ENCODE measurements around the gene FBXW9.
"Not testable (repeated sequence)": the region's sequence is repeated elsewhere in the genome, so short reads cannot be mapped to it uniquely, and the experiment has no call there.

Gene FBXW9

DNA sequence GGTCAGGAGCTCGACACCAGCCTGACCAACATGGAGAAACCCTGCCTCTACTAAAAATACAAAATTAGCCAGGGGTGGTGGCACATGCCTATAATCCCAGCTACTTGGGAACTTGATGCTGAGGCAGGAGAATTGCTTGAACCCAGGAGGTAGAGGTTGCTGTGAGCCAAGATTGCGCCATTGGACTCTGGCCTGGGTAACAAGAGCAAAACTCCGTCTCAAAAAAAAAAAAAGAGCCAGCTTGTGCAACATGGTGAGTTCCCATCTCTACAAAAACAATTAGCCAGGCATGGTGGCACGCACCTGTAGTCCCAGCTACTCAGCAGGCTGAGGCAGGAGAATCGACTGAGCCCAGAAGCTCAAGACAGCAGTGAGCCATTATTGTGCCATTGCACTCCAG is 18.4 kb downstream of the FBXW9 start:
- DNase-seq, result not testable (repeated sequence)

DNA sequence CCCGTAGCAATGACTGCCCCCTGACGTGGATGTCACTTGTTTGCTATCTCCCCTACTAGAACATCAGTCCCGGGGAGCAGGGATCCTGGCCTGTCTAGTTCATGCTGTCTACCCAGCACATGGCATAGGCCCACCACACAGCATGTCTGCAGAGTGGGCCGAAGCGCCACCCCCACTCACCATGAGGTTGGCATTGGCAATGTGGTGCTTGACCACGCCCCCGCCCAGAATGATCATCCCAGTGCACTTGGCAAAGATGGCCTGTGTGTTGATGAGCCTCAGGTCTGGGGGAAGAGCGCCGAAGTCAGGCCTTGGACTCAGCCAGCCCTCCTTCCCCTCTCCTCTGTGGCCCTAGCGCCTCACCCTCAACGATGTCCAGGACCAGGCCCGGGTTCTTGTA is 19.5 kb downstream of the FBXW9 start:
- no peak for DNase-seq

DNA sequence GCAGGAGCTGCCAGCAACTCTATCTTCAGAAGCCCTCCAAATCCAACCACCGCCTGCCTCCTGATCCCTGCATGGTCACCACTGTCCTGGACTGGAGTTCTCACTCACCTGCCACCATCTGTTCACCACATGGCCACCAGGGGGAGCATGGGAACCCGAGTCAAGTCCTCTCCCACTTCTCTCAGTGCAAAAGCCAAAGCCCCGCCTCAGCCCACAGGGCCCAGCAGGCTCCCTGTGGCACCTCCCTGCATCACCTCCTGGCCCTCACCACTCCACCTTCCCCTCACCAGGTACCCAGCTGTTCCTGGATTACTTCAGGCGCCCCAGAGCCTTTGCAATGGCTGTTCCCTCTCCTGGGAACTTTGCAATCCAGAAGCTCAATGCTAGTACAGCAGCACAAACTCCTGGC is 20.0 kb downstream of the FBXW9 start:
- peak; percentile 71 for DNase-seq

DNA sequence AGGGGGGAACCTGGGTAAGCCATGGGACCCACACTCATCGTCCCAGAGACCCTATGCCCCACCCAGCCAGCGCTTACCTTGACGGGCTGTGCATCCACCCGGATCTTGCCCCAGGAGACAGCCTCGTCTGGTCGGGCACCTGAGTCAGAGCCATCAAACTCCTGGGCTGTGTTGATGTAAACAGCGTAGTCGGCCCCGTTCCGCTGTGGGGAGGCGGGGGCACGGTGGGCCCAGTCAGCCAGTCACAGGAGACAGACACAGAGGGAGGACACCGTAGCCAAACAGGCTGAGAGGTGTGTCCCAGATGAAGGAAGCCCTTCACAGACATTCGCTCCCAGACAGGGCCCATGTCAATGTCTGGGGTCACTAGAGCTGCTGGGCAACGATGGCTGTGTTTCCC is 20.5 kb downstream of the FBXW9 start:
- DNase-seq, result no peak

DNA sequence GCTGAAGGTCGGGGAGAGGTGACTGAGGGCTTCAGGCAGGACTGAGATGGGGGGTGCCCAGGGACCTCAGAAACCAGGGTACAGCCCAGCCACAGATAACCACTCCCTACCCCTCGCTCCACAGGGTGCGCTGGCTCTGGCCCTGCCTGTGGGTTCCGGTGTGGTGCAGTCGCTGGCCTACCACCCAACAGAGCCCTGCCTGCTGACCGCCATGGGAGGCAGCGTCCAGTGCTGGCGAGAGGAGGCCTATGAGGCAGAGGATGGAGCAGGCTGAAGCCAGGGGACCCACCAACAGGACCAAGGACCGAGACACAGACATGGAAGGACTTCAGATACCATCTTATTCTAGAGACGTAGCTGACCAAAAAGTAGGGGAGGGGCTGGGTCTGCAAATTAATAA is 21.0 kb downstream of the FBXW9 start:
- DNase-seq, result no peak

DNA sequence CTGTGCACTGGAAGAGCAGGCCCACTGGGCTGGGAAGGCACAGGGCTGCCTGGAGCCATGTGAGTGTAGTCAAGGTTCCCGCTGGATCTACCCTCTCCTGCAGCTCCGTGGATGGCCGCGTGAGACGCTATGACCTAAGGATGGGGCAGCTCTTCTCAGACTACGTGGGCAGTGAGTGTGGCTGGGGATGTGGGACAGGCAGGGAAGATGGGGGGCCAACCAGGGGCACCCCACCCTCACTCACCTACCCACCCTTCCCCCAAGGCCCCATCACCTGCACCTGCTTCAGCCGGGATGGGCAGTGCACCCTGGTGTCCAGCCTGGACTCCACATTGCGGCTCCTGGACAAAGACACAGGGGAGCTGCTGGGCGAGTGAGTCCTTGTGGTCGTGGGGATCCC is 23.7 kb downstream of the FBXW9 start:
- DNase-seq, result no peak

DNA sequence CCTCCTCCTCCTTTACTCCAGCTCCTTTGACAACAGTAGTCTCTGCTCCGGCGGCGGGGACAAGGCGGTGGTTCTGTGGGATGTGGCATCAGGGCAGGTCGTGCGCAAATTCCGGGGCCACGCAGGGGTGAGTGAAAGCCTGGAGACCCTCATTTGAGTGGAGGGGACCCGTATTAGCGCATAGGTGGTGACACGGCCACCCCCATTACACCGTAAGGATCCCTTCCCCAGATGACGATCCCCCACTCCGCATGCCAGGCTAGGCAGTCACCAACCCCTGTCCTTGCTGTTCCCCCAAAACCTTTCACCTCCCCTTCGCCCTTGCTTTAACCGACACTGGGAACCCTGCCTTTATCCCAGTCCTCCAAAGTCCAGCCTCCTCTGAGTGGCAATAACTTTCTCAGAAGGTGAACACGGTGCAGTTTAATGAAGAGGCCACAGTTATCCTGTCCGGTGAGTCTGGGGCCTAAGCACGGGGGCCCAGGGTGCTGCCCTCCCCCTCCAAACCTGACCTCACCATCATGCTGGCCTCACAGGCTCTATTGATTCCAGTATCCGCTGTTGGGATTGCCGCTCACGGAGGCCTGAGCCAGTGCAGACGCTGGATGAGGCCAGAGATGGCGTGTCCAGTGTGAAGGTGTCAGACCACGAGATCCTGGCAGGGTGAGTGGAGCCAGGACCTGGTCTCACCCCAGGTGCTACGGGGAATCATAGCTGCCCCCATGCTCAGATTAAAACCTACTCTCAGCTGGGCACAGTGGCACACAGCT is 26.1 kb downstream of the FBXW9 start:
- DNase-seq, result no peak

DNA sequence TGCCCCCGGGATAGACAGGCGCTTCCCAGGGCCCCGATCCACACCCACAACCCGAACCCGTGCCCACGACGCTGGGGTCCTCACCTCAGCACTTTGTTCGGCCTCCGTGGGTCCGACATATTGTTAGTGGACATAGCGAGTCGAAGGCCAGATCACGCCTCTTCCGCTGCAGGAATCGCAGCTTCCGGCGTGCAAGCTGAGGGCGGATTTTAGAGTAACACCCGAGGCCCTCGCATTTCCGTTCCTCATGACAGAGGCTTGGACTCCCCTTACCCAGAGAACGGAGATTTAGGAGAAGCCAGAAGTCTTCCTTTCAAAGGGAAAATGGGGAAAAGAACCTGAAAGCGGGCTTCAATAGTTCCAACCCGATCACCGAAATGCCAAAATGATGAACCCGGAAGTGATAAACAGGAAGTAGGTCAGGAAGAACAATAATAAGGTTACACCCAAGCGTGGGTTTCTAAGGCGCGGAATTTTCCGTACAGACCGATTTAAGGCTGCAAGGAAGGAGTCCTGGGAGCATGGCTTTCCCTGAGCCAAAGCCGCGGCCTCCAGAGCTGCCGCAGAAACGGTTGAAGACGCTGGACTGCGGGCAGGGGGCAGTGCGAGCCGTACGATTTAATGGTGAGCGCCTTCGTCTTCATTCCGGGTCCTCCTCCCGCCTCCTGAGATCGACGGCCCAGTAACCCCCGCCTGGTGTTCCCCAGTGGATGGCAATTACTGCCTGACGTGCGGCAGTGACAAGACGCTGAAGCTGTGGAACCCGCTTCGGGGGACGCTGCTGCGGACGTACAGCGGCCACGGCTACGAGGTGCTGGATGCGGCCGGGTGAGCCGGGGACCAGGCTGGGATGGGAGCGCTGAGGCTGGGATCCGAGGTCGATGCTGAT is 26.9 kb downstream of the FBXW9 start:
- DNase-seq, result peak; percentile 81

DNA sequence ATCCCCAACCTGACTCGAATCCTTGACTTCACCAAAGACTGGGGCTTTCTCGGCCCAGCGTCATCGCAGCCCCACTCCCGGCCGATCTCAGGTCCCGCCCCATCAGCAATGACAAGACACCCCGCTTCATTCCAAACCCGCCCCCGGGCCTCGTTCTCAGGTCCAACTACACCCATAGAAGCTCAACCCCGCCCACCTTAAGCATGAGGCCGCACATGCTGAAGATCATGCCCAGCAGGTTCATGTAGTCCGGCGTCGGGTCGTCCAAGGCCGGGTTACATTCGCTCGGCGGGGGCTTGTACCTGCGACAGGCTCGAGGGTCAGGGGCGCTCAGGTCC is 27.5 kb downstream of the FBXW9 start:
- DNase-seq, result peak; percentile 29

DNA sequence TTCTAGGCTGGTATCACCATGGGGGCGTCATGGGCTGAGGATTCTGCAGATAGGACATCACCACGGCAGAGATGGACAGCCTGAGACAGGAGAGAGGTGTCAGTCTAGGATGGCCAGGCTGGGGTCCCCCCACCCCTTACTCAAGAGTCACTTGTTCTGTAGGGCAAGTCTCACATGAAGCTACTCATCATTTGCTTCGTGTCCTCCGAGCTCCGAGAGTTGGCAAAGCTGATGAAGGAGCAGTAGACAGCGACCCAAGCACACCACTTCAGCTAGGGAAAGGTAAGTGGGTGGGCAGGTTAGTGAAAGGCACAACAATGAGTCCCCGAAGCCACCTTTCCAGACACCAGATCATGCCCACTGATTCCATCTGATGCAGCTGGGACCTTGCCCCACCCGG is 28.1 kb downstream of the FBXW9 start:
- DNase-seq, result no peak

DNA sequence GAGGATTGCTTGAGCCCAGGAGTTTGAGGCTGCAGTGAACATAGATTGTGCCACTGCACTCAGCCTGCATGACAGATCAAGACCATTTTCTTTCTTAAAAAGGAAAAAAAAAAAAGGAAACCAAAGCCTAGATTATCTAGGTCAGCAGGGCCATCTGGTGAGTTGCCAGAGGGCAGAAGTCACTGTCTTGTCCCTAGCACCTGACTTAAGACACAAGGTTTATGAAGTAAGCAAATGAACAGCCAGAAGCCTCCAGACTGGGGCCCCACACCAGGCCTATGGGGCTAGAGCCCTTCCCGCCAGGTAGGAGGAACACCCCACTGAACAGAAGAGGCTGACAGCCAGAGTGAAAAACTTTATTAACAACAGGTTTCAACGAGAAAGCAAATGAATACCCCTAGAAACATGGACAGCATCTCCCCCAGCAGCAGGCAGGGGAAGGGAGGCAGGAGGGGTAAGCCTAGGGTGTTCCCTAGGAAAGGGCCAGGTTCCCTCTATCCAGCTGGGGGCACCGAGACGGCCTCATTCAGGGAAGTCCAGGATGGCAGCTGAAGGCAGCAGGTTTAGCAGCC is 28.6 kb downstream of the FBXW9 start:
- no peak for DNase-seq

DNA sequence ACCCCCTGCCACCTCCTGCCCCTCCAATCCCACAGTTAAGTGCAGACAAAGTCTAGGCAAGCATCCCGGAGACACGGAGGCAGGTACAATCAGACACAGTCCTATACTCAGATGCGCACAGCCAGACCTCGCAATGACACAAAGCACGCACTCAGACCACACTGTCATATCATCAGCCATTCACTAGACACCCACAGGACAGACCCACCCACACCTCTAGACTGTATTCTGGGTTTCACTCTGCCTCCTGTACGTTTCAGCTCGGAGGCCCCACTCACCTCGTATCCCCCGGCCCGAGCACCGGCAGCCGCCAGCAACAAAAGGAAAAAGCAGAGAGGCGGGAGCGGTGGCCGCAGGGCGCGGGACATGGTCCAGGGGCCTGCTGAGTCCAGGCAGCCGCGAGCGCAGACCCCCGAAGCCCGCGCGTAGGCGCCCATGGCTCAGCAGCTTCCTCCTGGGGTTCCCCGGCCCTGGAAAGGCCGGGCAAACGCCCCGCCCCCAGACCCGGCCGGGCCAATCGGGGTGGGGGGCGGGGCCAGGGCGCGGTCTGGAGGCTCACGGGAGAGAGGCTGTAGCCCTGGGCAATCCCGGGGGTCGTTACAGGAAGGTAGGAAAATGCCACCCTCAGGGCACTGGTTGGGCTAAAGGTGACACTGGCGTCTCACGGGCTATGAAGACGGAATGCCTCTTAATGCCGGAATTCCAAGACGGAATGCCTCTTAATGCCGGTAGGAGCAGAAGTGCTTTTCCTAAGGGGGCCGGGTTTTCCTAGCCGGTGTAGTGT is 30.0 kb downstream of the FBXW9 start, which contains the start of the genes MAN2B1 and WDR83:
Gene MAN2B1, minus strand, starts transcription at position 478 of the 784 bp plus-strand sequence. Its CDS starts 41 bp downstream, at position 437.
Gene WDR83, plus strand, starts transcription at position 543 of the 784 bp plus-strand sequence. CDS start 2,984 bp downstream, outside the sequence.
- peak; percentile 68 for DNase-seq

DNA sequence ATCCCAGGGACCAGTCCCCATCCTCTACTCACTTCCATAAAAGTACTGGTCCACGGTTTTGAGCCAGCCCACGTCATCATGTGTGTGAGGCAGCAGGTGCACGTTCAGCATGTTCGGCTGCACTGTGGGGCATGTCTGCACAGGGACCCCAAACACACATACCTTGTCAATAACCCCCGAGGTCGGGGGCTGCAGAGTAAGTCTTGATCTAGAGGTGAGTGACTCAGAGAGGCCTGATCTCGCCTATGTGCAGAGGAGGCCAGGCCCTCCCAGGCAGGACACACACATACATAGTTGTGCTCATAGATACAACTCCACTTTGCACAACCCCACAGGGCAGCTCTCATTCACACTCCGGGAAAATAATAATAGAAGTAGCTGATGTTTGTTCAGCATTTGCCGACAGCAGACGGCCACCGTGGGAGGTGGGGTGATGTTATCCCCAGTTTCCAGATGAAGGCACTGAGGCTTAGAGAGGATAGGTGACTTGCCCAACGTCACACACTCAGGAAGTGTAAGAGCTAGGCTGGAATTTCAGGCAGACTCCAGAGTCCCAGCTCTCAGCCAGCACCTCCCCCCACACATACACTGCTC is 30.7 kb downstream of the FBXW9 start:
- no peak for DNase-seq

DNA sequence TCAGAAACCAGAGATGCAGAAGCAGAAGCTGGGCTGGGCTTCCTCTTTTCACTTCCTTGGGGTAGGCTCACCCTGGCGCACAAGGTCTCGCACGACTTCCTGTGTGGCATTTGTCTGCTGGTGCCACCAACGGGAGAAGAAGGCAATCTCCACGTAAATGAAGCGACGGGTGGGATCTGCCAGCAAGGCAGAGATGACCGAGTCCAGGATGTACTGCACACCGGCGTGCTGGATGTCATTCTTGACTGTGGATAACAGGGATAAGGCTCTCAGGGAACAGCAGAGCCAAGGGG is 31.2 kb downstream of the FBXW9 start:
- DNase-seq, result no peak

DNA sequence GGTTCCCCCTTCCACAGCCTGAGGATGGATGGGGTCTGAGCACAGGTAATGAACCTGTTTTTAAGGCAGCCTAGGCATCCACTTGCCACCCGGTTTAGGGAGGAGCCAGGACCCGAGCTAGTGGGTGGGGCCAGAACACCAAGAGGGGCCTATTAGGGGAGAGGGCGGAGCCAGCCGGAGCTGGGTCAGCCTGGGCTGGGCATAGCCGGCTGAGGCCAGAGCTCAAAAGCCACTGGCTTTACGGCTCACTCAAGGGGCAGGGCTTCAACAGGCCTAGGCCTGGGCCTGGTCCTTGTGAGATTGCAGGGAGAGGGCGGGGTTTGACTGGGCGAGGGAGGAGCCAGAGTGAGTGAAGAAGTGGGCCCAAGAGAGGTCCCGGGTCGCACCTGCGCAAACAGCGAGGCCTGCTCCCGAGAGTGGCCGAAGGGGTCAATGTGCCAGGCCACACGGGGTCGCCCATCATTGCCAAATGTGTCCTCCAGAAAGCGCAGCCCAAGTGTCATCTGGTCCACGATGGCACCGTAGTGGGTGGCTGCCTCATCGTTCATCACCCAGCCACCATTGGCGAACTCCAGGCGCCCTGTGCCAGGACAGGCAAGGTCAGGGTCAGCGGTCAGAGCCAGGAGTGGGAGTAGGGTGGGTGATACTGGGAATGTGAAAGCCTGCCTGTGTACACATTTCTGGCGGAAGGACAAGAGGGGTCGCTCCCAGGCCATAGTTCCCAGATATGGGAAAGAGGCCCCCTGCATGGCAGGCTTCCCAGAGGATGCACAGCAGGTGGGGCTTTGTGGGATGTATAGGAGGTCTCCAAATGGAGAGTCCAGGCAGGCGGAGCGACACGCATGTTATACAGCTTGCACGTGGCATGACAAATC is 31.8 kb downstream of the FBXW9 start:
- DNase-seq, result no peak

DNA sequence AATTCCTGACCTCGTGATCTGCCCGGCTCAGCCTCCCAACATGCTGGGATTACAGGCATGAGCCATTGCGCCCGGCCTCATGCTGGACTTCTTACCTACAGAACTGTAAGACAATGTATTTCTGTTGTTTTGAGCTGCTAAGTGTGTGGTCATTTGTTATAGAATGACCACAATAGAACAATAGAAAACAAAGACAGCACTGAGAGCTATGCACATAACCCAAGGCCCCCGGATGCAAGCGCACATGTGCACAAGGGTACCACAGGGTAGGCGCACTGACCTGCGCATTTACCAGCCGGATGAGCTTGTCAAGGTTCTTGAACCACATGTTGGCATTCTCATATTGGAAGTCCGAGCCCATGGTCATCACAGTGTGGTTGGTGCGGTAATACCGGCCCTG is 35.5 kb downstream of the FBXW9 start:
- DNase-seq, result no peak

DNA sequence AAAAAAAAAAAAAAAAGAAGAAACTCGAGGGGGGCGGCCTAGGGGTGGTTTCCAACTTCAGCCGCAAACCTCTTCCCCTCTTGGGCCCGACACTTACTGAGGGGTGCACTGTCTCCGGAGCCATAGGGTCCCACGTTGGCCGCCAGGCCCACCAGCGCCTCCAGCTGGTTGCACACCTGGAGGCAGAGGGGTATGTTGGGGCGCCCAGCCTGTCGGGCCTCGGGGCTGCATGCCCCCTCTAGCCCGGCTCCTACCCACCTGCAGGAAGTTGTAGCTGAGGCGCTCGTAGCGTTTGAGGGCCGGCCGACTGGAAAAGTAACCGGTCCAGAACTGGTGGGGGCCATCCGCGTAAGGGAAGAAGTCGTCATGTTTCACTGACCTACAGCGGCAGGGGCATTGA is 38.5 kb downstream of the FBXW9 start:
- DNase-seq, result no peak

DNA sequence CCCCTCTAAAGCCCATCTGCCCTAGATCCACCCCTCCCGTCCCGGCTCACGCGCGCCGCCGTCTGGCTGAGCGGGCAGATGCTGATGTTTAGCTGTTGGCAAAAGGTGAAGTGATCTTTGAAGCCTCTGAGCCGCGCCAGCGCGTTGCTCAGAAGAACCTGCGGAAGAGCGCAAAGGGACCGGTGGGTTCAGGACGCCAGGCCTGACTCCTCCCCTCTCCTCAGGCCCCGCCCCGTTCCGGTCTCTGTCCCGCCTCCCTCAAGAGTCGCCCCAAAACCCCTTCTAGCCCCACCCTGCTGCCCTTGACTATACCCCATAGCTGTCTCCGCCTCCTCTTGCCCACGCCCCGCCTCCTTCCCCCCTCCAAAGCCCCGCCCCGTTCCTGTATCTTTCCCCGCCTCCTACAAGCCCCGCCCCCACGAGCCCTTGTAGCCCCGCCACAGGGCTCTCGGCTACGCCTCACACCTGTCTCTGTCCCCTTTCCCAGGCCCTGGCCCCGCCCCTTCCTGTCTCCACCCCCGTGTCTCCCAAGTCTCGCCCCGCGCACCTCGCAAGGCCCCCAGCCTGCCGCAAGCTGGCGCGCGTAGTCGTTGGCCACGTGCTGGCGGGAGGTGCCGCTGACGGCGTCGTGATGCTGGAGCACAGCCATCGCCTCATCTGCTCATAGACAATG is 39.4 kb downstream of the FBXW9 start:
- DNase-seq, result no peak

DNA sequence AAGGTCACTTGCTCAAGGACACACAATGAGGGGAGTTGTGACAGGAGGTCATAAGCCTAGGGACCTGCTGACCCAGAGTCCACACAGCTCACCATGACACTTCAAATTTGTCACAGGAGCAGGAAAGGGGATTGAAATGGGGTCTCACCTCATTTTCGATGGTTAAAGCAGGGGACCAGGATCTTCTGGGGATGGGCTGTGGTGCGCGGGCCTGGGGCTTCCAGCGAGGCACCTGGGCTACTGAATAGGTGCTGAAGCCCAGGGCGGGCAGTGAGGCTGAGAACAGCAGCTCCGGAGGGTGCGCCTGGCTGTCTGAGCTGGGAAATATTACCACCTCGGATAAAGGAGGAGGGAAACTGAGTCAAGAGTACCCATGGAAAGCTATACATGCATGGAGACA is 40.9 kb downstream of the FBXW9 start:
- no peak for DNase-seq

DNA sequence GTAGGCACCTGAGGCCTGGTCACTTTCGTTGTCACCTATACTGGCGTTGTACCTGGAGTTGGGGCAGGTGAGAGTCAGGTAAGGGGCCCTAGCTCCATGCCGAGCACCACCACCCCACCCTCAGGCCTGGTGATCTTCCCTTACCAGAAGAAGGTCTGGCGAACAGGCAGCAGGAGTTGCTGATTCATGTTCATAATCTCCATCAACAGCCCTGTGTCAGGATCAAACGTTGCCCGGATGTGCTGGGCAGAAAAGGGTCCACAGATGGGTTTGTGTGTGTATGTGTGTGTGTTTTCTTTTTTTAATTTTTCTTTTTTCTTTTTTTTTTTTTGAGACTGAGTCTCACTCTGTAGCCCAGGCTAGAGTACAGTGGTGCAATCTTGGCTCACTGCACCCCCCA is 44.2 kb downstream of the FBXW9 start:
- DNase-seq, result no peak

DNA sequence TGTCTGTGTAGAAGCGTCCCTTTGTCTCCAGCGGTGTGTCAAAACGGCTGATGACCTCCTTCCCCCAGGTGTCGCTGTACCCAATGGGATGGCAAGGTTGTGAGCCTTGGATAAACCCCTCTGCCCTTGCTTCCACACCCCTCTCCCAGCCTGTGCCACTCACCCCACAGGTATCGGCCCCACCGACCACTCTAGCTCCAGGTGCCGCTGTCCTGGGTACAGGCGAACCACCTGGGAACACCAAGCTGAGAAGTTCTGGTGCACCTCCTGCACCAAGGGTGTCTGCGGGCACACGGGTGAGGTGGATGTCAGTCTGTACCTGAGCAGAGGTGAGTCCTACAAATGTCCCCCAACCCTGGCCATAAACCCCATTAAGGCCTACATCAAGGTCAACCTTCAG is 46.5 kb downstream of the FBXW9 start:
- DNase-seq, result no peak

All from fibroblast of skin of right biceps (primary cell).